VCaP (cell line): ENCODE results near the gene NDRG4.

Experiments used
- H3K27ac ChIP-seq: fragments of 450-650 bp; 2 replicates; pipeline ENCODE4 v1.5.1; 2017
- TF ChIP-seq, protein P1 (sequence below): fragments of 450-650 bp; conservative IDR thresholded peaks from 2 replicates; pipeline ENCODE4 v1.5.1; 2017; ENCODE audit warnings: mild to moderate bottlenecking, moderate library complexity

NDRG4 gene

DNA sequence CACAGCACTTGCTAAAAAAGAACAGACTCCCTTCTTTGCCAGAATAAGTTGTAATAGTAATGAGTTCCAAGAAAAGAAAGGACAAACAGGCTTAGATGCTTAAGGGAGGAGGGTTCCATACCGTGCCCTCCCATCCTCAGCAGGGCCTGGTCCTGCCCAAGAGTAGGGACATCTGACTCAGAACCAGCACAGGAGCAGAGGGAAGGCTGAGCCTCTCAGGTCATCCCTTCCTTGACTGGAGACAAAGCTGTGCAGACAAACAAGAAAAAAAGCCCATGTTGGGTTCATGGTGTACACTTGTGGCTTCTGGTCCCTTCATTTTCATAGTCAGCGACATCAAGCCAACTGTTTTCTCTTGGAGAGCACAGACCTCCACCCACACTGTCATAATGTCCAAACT lies 44.2 kb upstream of the NDRG4 start:
- TF ChIP-seq, protein P1, sequence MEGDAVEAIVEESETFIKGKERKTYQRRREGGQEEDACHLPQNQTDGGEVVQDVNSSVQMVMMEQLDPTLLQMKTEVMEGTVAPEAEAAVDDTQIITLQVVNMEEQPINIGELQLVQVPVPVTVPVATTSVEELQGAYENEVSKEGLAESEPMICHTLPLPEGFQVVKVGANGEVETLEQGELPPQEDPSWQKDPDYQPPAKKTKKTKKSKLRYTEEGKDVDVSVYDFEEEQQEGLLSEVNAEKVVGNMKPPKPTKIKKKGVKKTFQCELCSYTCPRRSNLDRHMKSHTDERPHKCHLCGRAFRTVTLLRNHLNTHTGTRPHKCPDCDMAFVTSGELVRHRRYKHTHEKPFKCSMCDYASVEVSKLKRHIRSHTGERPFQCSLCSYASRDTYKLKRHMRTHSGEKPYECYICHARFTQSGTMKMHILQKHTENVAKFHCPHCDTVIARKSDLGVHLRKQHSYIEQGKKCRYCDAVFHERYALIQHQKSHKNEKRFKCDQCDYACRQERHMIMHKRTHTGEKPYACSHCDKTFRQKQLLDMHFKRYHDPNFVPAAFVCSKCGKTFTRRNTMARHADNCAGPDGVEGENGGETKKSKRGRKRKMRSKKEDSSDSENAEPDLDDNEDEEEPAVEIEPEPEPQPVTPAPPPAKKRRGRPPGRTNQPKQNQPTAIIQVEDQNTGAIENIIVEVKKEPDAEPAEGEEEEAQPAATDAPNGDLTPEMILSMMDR: no peak
- H3K27ac ChIP-seq: no peak overlapping the region

DNA sequence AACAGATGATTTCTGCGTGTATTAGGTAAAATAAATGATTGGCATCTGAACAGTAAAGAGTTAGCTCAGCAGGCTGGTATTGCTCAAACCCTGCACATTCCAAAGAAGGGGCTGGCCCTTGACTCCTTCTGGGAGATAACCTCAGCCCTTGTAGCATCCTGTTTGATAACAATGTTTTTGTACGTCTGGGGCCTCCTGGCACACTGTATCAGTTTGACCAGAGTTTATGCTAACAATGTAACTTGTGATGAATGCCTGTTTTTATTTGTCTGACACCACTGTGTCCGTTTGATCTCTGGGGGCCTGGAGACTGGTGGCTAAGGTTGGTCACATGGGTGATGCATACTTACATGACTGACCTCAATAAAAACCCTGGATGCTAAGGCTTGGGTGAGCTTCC lies 43.8 kb upstream of the NDRG4 start:
- no peak overlapping the region for H3K27ac ChIP-seq
- TF ChIP-seq, protein P1: no peak

DNA sequence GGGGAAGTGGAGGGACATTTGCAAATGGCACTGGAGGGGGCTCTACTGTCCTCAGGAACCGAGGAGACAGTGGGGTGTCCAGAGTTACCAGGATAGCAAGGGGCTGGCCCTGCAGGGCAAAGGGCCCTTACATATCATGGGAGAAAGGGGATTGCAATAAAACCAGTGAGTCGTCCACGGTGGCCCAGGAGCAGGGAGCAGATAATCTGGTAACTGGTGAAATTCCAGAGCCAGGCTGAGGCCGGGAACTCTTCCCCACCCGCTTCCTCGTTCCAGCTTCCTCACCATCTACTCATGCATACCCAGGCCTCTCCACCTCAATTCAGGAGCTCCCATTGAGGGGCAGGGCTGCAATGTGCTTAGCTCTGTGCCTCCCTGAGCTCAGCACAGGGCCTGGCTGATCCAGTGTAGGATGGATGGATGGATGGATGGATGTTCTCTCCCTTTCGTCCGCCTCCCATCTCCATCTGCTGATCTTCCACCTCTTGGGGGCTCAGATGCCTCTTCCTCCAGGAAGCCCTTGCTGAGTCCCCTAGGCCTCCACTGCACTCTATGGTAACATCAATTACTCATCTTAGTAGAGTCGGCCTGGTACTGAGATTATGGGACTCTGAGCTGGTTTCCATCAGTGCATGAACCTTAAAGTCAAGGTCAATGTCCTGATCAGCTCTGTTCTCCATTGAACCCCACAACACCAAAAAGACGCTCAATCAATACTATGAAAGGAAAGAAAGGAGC lies 41.2 kb upstream of the NDRG4 start:
- no peak overlapping the region for H3K27ac ChIP-seq
- TF ChIP-seq, protein P1: no peak

DNA sequence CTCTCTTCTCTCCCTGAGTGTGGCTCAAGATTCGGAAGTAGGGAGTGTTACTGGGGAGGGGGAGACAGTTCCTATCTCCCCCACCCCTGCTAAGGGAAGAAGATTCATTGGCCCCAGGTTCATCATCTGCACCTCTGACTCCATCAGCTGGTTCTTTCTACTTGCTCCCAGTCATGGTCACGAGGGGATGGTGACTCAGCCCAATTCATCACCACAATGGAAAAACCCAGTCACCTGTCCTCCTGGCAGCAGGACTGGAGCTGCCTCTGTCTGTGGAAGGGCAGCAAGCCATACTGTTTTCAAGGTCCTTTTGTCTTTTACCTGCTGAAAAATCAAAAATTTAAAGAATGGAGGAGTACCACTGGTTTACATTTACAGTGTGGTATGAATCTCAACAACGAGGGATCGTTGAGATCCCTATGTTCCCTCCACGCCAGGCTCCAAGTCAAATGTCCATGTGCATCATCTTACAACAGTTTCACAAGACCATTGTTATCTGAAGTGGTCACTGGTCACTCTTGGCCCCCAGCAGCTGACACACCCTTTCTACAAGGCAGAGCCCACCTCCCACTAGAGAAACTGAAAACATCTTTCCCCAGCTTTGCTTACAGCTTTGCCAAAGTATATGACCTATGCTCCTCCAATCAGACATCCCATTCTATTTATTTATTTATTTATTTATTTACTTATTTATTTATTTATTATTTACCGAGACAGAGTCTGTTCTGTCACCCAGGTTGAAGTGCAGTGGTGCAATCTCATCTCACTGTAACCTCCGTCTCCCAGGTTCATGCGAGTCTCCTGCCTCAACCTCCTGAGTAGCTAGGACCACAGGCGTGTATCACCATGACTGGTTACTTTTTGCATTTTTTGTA lies 40.4 kb upstream of the NDRG4 start:
- TF ChIP-seq, protein P1: no peak
- no peak overlapping the region for H3K27ac ChIP-seq

DNA sequence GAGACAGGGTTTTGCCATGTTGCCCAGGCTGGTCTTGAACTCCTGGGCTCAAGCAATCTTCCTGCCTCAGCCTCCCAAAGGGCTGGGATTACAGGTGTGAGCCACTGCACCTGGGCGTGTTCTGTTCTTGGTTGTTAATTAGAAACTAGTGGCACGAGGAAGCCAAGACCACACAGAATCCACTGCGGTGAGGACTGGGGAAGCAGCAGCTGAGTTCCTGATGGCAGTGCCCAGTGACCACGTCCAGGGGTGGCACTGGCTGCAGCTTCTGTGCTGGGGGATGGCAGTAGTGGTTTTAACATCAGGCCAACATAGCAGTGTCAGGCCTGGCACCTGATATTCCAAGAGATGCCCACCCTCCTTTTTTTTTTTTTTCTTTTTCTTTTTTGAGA lies 39.7 kb upstream of the NDRG4 start:
- TF ChIP-seq, protein P1: no peak
- H3K27ac ChIP-seq: no peak overlapping the region

DNA sequence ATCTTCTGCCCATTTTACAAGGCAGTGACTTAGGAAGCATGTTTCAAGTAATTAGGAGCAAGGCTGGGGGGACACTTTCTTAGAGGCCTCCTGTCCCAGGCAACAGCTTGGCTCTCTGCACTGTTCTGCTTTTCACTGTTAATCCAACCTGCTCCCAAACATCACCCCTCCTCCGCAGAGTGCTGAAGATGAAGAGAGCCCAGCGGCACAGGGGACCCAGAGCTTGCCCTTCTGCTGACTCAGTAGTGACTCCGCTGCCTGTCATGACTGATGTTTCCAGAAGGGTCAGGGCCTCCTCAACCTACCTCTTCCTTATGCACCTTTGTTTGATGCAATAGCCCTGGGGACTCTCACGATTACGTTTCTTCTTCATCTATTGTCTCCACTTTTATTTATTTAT lies 38.9 kb upstream of the NDRG4 start:
- H3K27ac ChIP-seq: no peak overlapping the region
- TF ChIP-seq, protein P1: no peak

DNA sequence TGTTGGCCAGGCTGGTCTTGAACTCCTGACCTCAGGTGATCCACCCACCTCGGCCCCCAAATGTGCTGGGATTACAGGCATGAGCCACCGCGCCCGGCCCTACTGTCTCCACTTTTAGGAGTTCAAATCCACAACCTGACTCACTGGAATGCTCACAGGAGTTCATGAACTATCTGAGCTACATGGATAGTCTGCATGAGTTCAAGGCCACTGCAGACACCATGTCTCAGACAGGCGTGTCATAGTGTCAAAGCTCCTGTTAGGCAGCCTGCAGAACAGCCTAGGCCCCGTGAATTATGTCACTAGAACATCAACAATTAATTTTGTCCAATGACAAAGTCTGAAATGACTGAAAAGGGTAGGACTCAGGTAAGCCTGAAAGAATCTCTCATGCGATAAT lies 38.3 kb upstream of the NDRG4 start:
- no peak overlapping the region for H3K27ac ChIP-seq
- TF ChIP-seq, protein P1: no peak
